ENCODE results near the gene SLC30A7.
"Not testable (repeated sequence)": the region's sequence is repeated elsewhere in the genome, so short reads cannot be mapped to it uniquely, and the experiment has no call there.

Gene SLC30A7

DNA sequence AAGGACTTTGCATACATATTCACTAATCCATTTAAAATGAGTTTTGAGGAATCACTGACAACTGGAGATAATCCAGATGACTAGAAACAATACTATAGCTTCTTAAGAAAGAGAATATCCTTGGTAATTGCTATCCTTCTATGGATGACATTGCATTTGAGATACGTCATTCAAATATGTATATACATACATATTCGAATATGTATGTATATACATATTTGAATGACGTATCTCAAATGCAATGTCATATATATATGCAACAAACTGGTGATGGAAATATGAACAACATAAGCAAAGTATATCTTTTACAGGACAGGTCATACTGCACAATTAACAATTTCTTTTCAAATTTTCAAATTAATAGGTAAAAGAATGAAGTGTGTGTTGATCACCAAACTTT lies 42.9 kb upstream of the SLC30A7 start:
- H3K9me3 ChIP-seq (ENCODE audit: control insufficient read depth, insufficient read depth, low read length): no peaks in the 10 kb centered on the region
- H3K4me1 ChIP-seq (ENCODE audit: control insufficient read depth, low read length): no peaks in the 10 kb centered on the region
- TF ChIP-seq, protein P1, sequence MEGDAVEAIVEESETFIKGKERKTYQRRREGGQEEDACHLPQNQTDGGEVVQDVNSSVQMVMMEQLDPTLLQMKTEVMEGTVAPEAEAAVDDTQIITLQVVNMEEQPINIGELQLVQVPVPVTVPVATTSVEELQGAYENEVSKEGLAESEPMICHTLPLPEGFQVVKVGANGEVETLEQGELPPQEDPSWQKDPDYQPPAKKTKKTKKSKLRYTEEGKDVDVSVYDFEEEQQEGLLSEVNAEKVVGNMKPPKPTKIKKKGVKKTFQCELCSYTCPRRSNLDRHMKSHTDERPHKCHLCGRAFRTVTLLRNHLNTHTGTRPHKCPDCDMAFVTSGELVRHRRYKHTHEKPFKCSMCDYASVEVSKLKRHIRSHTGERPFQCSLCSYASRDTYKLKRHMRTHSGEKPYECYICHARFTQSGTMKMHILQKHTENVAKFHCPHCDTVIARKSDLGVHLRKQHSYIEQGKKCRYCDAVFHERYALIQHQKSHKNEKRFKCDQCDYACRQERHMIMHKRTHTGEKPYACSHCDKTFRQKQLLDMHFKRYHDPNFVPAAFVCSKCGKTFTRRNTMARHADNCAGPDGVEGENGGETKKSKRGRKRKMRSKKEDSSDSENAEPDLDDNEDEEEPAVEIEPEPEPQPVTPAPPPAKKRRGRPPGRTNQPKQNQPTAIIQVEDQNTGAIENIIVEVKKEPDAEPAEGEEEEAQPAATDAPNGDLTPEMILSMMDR (IDR thresholded peaks at IDR 0.05; ENCODE audit: low read depth, low read length, poor library complexity, severe bottlenecking): no peak
- TF ChIP-seq EZH2phosphoT487 (IDR thresholded peaks at IDR 0.05; ENCODE audit: borderline replicate concordance, low read length): no peak
- no peak overlapping the region for H3K4me2 ChIP-seq (ENCODE audit: low read length)
- no peaks in the 10 kb centered on the region for H4K20me1 ChIP-seq (ENCODE audit: control insufficient read depth, insufficient read depth, low read depth, low read length)
- H3K36me3 ChIP-seq (ENCODE audit: control insufficient read depth, low read length): no peaks in the 10 kb centered on the region
- no peak overlapping the region for H3K4me3 ChIP-seq (ENCODE audit: low read length)
- no peak overlapping the region for H3K27ac ChIP-seq (ENCODE audit: low read depth, low read length)
- no peaks in the 10 kb centered on the region for H3K9me2 ChIP-seq (replicated peaks; ENCODE audit: control insufficient read depth, low read length)
- no peaks in the 10 kb centered on the region for H3K79me2 ChIP-seq (ENCODE audit: control insufficient read depth, low read length)
- no peaks in the 10 kb centered on the region for H3F3A ChIP-seq (ENCODE audit: control insufficient read depth, insufficient read depth)
- peaks cover 13% of the 10 kb centered on the region for H3K27me3 ChIP-seq (ENCODE audit: control insufficient read depth, low read length)

DNA sequence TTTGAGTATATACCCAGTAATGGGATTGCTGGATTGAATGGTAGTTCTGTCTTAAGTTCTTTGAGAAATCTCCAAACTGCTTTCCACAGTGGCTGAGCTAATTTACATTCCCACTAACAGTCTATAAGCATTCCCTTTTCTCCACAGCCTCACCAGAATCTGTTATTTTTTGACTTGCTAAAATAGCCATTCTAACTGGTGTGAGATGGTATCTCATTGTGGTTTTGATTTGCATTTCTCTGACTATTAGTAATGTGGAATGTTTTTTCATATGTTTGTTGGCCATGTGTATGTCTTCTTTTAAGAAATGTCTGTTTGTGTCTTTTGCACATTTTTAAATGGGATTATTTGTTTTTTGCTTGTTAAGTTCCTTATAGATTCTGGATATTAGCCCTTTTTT lies 40.8 kb upstream of the SLC30A7 start:
- H3F3A ChIP-seq (ENCODE audit: control insufficient read depth, insufficient read depth); H3K27me3 ChIP-seq (ENCODE audit: control insufficient read depth, low read length); H3K9me2 ChIP-seq (replicated peaks; ENCODE audit: control insufficient read depth, low read length); H3K4me2 ChIP-seq (ENCODE audit: low read length); H3K4me1 ChIP-seq (ENCODE audit: control insufficient read depth, low read length); H3K4me3 ChIP-seq (ENCODE audit: low read length); H3K79me2 ChIP-seq (ENCODE audit: control insufficient read depth, low read length); H3K27ac ChIP-seq (ENCODE audit: low read depth, low read length); H3K36me3 ChIP-seq (ENCODE audit: control insufficient read depth, low read length); H3K9me3 ChIP-seq (ENCODE audit: control insufficient read depth, insufficient read depth, low read length); H4K20me1 ChIP-seq (ENCODE audit: control insufficient read depth, insufficient read depth, low read depth, low read length): not testable (repeated sequence)

DNA sequence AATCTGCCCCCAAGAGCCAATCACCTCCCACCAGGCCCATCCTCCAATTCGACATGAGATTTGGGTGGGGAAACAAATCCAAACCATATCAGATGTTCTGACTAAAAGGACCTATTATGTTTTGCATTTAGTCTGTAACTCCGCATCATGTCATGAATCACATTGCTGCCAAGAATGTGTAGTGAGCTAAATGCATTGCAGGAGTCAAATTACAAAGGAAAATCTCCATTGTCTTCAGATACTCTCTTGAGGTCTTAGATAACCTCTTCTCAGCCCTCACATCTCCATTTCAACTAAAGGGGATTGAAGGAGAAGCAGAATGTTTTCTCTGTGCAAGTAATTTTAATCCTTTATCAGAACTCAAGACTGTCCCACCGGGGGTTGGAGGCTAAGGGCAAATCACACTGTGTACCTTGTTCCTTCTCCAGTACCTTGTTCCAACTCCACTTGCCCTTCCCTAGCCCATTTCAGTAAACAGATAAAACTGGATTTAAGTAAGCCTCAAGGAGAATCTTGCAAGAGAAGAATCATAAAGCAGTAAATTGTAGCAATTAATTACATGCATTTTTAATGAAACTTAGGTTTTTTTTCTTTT lies 35.4 kb upstream of the SLC30A7 start:
- no peak overlapping the region for H3K27ac ChIP-seq (ENCODE audit: low read depth, low read length)
- no peaks in the 10 kb centered on the region for H3K79me2 ChIP-seq (ENCODE audit: control insufficient read depth, low read length)
- no peaks in the 10 kb centered on the region for H3K36me3 ChIP-seq (ENCODE audit: control insufficient read depth, low read length)
- no peak for TF ChIP-seq EZH2phosphoT487 (IDR thresholded peaks at IDR 0.05; ENCODE audit: borderline replicate concordance, low read length)
- TF ChIP-seq, protein P1 (IDR thresholded peaks at IDR 0.05; ENCODE audit: low read depth, low read length, poor library complexity, severe bottlenecking): no peak
- H3K4me1 ChIP-seq (ENCODE audit: control insufficient read depth, low read length): no peaks in the 10 kb centered on the region
- peaks cover 17% of the 10 kb centered on the region for H3K27me3 ChIP-seq (ENCODE audit: control insufficient read depth, low read length)
- H3K9me3 ChIP-seq (ENCODE audit: control insufficient read depth, insufficient read depth, low read length): no peaks in the 10 kb centered on the region
- no peaks in the 10 kb centered on the region for H3K9me2 ChIP-seq (replicated peaks; ENCODE audit: control insufficient read depth, low read length)
- no peaks in the 10 kb centered on the region for H4K20me1 ChIP-seq (ENCODE audit: control insufficient read depth, insufficient read depth, low read depth, low read length)
- H3K4me3 ChIP-seq (ENCODE audit: low read length): no peak overlapping the region
- no peak overlapping the region for H3K4me2 ChIP-seq (ENCODE audit: low read length)
- H3F3A ChIP-seq (ENCODE audit: control insufficient read depth, insufficient read depth): no peaks in the 10 kb centered on the region

DNA sequence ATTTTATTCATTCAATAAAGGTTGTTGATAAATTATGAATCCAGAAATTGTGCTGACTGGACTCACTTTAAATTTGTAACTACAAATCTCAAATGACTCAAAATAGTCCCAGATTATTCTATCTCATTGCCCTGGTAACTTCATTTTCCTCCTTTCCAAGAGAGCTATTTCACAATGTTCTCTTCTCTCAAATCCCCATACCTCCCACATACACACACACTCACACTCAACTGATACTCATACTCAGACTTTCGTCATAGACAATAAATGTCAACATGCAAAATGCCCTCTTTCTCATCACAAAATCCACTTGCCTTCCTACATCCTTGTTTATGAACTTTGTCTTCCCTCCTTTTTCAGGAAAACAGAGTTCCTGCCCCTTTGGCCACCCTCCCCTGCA lies 34.5 kb upstream of the SLC30A7 start:
- Histone ChIP-seq H3K4me3 (ENCODE audit: low read length) (no peak overlapping the region), H3K36me3 (ENCODE audit: control insufficient read depth, low read length) (no peaks in the 10 kb centered on the region), H3K9me3 (ENCODE audit: control insufficient read depth, insufficient read depth, low read length) (no peaks in the 10 kb centered on the region), H3K4me2 (ENCODE audit: low read length) (no peak overlapping the region), H3K4me1 (ENCODE audit: control insufficient read depth, low read length) (no peaks in the 10 kb centered on the region), H3K9me2 (replicated peaks; ENCODE audit: control insufficient read depth, low read length) (no peaks in the 10 kb centered on the region), H4K20me1 (ENCODE audit: control insufficient read depth, insufficient read depth, low read depth, low read length) (no peaks in the 10 kb centered on the region), H3F3A (ENCODE audit: control insufficient read depth, insufficient read depth) (no peaks in the 10 kb centered on the region), H3K27me3 (ENCODE audit: control insufficient read depth, low read length) (peaks cover 24% of the 10 kb centered on the region), H3K79me2 (ENCODE audit: control insufficient read depth, low read length) (no peaks in the 10 kb centered on the region), H3K27ac (ENCODE audit: low read depth, low read length) (no peak overlapping the region)
- TF ChIP-seq, protein P1 (IDR thresholded peaks at IDR 0.05; ENCODE audit: low read depth, low read length, poor library complexity, severe bottlenecking): no peak
- no peak for TF ChIP-seq EZH2phosphoT487 (IDR thresholded peaks at IDR 0.05; ENCODE audit: borderline replicate concordance, low read length)

Measured in DOHH2 (cell line).